ENCODE results near the gene SH3BGRL2.

DNA sequence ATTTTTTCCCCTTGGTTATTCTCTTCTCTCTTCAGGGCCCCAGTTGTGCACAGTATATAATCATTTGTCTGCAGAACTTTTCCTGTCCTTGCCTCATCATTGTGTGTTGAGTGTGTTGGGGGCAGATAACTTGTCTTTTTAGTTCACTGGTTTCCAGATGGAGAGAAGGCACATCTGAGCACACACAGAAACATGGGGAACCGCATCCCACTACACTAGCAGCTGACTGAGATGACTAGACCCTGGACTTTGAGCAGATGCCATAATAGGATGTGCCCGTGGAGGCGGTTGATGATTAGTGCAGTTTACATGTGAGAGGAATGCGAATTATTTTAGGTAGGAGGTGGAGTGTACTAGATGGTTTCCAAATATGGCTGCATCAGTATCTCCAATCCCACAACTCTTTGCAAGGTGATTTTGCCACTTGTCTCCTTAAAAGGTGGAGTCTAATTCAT, 26.5 kb upstream of the SH3BGRL2 start:
- TF ChIP-seq, protein P1, sequence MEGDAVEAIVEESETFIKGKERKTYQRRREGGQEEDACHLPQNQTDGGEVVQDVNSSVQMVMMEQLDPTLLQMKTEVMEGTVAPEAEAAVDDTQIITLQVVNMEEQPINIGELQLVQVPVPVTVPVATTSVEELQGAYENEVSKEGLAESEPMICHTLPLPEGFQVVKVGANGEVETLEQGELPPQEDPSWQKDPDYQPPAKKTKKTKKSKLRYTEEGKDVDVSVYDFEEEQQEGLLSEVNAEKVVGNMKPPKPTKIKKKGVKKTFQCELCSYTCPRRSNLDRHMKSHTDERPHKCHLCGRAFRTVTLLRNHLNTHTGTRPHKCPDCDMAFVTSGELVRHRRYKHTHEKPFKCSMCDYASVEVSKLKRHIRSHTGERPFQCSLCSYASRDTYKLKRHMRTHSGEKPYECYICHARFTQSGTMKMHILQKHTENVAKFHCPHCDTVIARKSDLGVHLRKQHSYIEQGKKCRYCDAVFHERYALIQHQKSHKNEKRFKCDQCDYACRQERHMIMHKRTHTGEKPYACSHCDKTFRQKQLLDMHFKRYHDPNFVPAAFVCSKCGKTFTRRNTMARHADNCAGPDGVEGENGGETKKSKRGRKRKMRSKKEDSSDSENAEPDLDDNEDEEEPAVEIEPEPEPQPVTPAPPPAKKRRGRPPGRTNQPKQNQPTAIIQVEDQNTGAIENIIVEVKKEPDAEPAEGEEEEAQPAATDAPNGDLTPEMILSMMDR (IDR thresholded peaks at IDR 0.05; ENCODE audit: low read depth, low read length): no peak
- TF ChIP-seq EZH2phosphoT487 (IDR thresholded peaks at IDR 0.05; ENCODE audit: low read depth): no peak

Data from OCI-LY3 (cell line).